ENCODE results near the gene ST3GAL4.

GRCh38 chr11:126387857-126388256 lies 32.4 kb downstream of the ST3GAL4 start:
- TF ChIP-seq CTCF (IDR thresholded peaks at IDR 0.05): no peak
- no peak for TF ChIP-seq ZFX (IDR thresholded peaks at IDR 0.05; ENCODE audit: borderline replicate concordance)

All from 22Rv1 (cell line).